Measurements from ENCODE around the gene SLC25A41. TPM values are rescaled to one million over a fixed set of nuclear protein-coding genes. Genes with fewer than 3 reads are reported as not detected.
A peak's percentile ranks its signal among the peaks of the same experiment; 100 is the strongest.

The SLC25A41 gene
- total and polyA plus RNA-seq, 2 of the 8 experiments (the other 6 are each of a cell fraction or from before 2014, with no cell fraction given), result 0.50 TPM; not detected in 1

GRCh38 chr19:6480848-6481415 lies 47.4 kb upstream of the SLC25A41 start:
- Histone ChIP-seq H2BK5ac (ENCODE audit: low read depth, low read length) (peak overlapping the region; percentile 75; the same call in 1 of the 2 replicates), H2BK120ac (replicated peaks; ENCODE audit: low read depth, low read length) (no peak overlapping the region), H2AFZ (ENCODE audit: low read length) (no peak overlapping the region), H3K4me3 (ENCODE audit: extremely low read depth in 1 of 4, insufficient read depth in 2 of 4, low read depth in 3 of 4, low read length in 4 of 4) (no peak overlapping the region), H4K5ac (ENCODE audit: insufficient read length, low read depth, low read length) (no peak overlapping the region), H2BK12ac (ENCODE audit: low read depth, low read length) (peak overlapping the region; percentile 87; the same call in 1 of the 2 replicates), H3K9me3 (ENCODE audit: insufficient read depth in 2 of 2, low read depth in 1 of 2, low read length in 1 of 2) (no peaks in the 10 kb centered on the region), H2BK20ac (ENCODE audit: low read length) (no peak overlapping the region), H3K4ac (replicated peaks; ENCODE audit: insufficient read length, low read depth, low read length) (no peak overlapping the region), H3K18ac (ENCODE audit: extremely low read depth, low read length) (0 out of 2 replicates have a peak overlapping the region, but pooled peaks have one; percentile 32), H3K4me1 (replicated peaks in 1 of 4; ENCODE audit: control insufficient read depth in 3 of 4, insufficient read depth in 4 of 4, low read length in 3 of 4) (peaks cover 0 to 11% (median 7%) of the 10 kb centered on the region in 4 experiments; a peak in 5 of 7 replicates), H3K79me1 (ENCODE audit: low read depth, low read length) (no peaks in the 10 kb centered on the region), H3K9ac (replicated peaks in 1 of 4; ENCODE audit: extremely low read depth in 1 of 4, low read depth in 3 of 4, low read length in 3 of 4) (no peak overlapping the region; a peak in 2 of 7 replicates), H3K23me2 (ENCODE audit: low read depth, low read length) (peaks cover 6% of the 10 kb centered on the region; the same call in 1 of the 2 replicates), H3K27ac (ENCODE audit: low read depth, low read length) (no peak overlapping the region), H2BK15ac (ENCODE audit: low read length) (0 out of 2 replicates have a peak overlapping the region, but pooled peaks have one; percentile 92), H2AK5ac (ENCODE audit: low read depth, low read length) (no peak overlapping the region), H3K4me2 (ENCODE audit: insufficient read depth in 1 of 2, low read depth in 2 of 2, low read length in 2 of 2) (no peak overlapping the region), H4K20me1 (replicated peaks in 1 of 2; ENCODE audit: control insufficient read depth in 1 of 2, insufficient read depth in 2 of 2, low read length in 2 of 2) (peaks cover 0 to 3% of the 10 kb centered on the region in 2 experiments), H3K14ac (ENCODE audit: insufficient read length) (no peak overlapping the region), H3K79me2 (ENCODE audit: control insufficient read depth in 1 of 2, insufficient read depth in 2 of 2, low read length in 2 of 2) (no peaks in the 10 kb centered on the region), H3K23ac (ENCODE audit: insufficient read length) (no peak overlapping the region), H3K56ac (replicated peaks; ENCODE audit: insufficient read length, low read depth, low read length) (no peak overlapping the region), H4K91ac (replicated peaks; ENCODE audit: insufficient read length, low read length) (peak overlapping the region; percentile 4), H4K8ac (ENCODE audit: extremely low read depth, insufficient read depth, low read length) (no peak overlapping the region; the same call in 1 of the 2 replicates), H3K27me3 (replicated peaks in 1 of 4; ENCODE audit: control insufficient read depth in 3 of 4, extremely low read depth in 1 of 4, insufficient read depth in 3 of 4, low read length in 3 of 4) (peaks cover 0 to 4% (median 0%) of the 10 kb centered on the region in 4 experiments; a peak in 1 of 7 replicates), H3K36me3 (ENCODE audit: control insufficient read depth in 2 of 4, insufficient read depth in 4 of 4, low read length in 3 of 4) (no peaks in the 10 kb centered on the region)
- CTCF ChIA-PET (ENCODE audit: partially characterized antibody), result interaction anchor here (0.6 to 3.8 kb wide), 17 partner anchors 8 to 289 kb away, joined by 3 to 30 read pairs (median 4); partner anchors contain the start of genes ACER1, CRB3 and TUBB4A
- POLR2A ChIA-PET (ENCODE audit: partially characterized antibody), result no interaction called here
- 87% methylated on average over 9 of the region's 10 CpGs; no CpG with 5 or more reads in 1 of the 2 experiments for whole genome bisulfite sequencing, 2 experiments (ENCODE audit: extremely low coverage in 1 of 2, insufficient coverage in 1 of 2, insufficient read length in 1 of 2, insufficient replicate concordance in 2 of 2, low coverage in 1 of 2, low lambda C conversion rate in 2 of 2, missing lambda C conversion rate in 1 of 2)
- no peak for FAIRE-seq
- no peak for DNase-seq (ENCODE audit: low read depth in 1 of 2, low spot score in 2 of 2)
- TF ChIP-seq SUZ12 (IDR thresholded peaks at IDR 0.05; ENCODE audit: low read length) (no peak), POLR2AphosphoS5 (IDR thresholded peaks at IDR 0.05; ENCODE audit: low read depth, low read length) (no peak), POLR2A (IDR thresholded peaks at IDR 0.05; ENCODE audit: control extremely low read depth in 1 of 2, low read depth in 2 of 2, low read length in 2 of 2) (no peak), KDM1A (IDR thresholded peaks at IDR 0.05; ENCODE audit: borderline replicate concordance, low read length) (no peak), RNF2 (IDR thresholded peaks at IDR 0.05; ENCODE audit: borderline replicate concordance, low read depth, low read length, missing control alignments, poor library complexity, severe bottlenecking) (no peak), SP4 (IDR thresholded peaks at IDR 0.05; ENCODE audit: low read length) (no peak), RFX5 (IDR thresholded peaks at IDR 0.05; ENCODE audit: borderline replicate concordance, low read depth, low read length) (no peak), NRF1 (IDR thresholded peaks at IDR 0.05; ENCODE audit: low read depth, low read length) (no peak), JUND (IDR thresholded peaks at IDR 0.05; ENCODE audit: low read length) (no peak), TEAD4 (IDR thresholded peaks at IDR 0.05; ENCODE audit: low read depth, low read length) (no peak), RBBP5 (IDR thresholded peaks at IDR 0.05; ENCODE audit: borderline replicate concordance, low read depth, low read length) (no peak), SIX5 (IDR thresholded peaks at IDR 0.05; ENCODE audit: low read depth, low read length) (no peak), BACH1 (IDR thresholded peaks at IDR 0.05; ENCODE audit: low read length) (no peak), HDAC6 (IDR thresholded peaks at IDR 0.05; ENCODE audit: low read depth, low read length) (no peak)

All from H1 (cell line).